GM19351 (cell line): Measurements from ENCODE around the gene APBB2.

Experiments
- ATAC-seq: cut with Tn5 transposase; IDR thresholded peaks from one replicate; pipeline ENCODE4 v1.9.1; 2021; ENCODE audit warnings: mild to moderate bottlenecking, moderate library complexity; ENCODE audit not compliant: unreplicated experiment

APBB2 gene

GRCh38 chr4:40991908-40992307 lies 222.4 kb downstream of the APBB2 start:
- peak; percentile 52 for ATAC-seq

GRCh38 chr4:40990899-40991265 lies 223.5 kb downstream of the APBB2 start:
- no peak for ATAC-seq

- no peak for ATAC-seq
Measured at GRCh38 chr4:40990236-40990898, 224.0 kb downstream of the APBB2 start.

- no peak for ATAC-seq
Measured at GRCh38 chr4:40987151-40987550, 227.2 kb downstream of the APBB2 start.

DNA sequence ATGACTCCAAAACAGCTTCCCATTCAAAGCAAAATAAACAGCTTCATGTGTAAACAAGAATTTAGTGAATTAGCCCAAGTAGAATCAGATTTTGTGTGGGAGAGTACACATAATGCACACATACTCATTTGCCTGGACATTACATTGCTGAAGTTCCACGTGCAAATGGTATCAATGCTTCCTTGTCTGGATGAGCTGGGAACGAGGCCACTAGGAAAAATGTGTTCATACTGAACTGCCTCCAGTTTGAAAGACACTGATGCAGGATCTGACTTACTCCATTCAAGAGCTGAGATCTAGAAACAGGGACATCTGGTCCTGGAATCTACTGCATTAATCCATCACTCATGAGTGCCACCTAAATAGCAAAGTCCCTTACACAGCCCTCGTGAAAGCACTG lies 228.0 kb downstream of the APBB2 start:
- no peak for ATAC-seq

DNA sequence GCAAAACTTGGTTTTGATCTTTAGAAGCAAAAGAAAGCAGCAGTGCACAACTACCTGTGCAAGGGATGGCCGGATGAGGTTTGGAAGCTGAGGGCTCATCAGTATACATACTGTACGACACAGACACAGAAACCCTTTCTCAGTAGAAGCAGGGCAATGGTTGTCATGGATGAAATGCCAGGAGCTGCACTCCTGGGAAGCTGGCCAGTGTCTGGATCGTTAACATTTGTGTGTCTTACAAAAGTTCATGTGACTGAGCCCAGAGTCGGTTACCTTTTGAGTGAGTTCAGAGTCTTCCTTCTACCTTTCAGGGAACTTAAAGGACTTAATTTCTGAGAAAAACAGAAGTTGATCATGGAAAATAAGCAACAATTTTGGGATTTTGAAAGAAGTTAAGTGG lies 230.3 kb downstream of the APBB2 start:
- ATAC-seq: no peak

GRCh38 chr4:40980318-40980883 lies 233.9 kb downstream of the APBB2 start:
- no peak for ATAC-seq

- no peak for ATAC-seq
Measured at GRCh38 chr4:40978548-40978947, 235.8 kb downstream of the APBB2 start.

GRCh38 chr4:40976343-40976742 lies 238.0 kb downstream of the APBB2 start:
- peak; percentile 66 for ATAC-seq

GRCh38 chr4:40972722-40973121 lies 241.6 kb downstream of the APBB2 start:
- ATAC-seq: no peak

DNA sequence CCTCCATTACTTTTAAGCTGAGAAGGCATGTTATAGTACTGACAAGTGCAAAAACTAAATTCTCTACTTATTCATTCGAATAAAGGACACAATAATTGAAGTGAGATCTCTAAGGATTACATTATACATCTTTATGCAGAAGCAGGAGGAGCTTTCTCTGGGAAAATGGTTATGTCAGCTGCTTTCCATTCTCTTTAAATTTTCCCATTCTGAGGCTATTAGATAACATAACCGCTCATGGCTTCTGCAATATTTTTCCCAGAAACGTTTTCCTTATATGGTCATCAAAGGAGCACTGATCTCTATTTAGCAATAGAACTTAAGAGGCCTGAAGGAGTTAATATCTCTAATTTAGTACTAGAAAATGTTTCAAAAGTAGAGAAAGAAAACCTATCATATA lies 243.0 kb downstream of the APBB2 start:
- ATAC-seq: no peak

GRCh38 chr4:40969501-40969900 lies 244.8 kb downstream of the APBB2 start:
- ATAC-seq: no peak

- no peak for ATAC-seq
Measured at GRCh38 chr4:40967550-40967949, 246.8 kb downstream of the APBB2 start.

DNA sequence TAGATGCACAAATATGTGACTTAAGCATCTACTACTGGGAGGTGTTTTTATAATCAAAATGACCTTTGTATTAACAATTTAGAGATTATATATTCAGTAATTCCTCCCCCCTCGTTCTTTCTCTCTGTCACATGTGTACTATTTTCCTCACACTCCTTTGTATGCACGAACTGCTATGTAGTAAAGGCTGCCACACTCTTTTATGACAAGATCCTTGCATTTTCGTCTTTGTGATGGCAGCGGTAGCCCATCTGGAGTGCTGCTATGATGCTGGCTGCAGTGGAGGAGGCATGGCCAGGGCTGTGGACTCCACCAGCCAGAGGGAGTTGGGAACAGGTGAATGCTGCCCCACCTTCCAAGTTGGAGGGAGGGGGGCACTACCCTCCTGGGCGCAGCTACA lies 248.3 kb downstream of the APBB2 start:
- no peak for ATAC-seq

DNA sequence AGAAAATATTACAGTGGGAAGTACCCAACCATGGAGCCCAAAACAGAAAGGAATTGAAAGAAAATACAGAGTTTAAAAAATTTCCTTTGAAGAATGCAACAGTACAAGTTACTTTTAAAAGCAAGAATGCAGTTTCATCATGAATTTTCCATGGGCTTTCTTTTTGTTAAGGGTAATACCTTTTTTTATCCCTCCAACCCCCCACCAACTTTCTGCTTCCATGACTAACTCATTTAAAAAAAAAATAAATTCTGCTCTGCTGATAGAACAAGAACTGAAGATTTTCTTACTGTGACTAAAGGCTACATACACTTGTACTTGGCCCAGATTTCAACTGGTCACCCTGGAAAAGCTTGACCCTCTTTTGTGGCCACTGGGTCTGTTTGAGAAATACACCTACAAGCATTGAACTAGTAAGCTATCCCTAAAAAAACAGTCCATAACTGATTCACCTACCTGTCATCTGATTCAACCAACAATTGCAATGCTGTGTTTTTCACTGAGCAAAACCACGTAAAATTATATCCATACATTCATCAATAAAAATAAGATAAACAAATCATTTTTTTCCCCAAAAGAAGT lies 250.4 kb downstream of the APBB2 start:
- ATAC-seq: no peak

DNA sequence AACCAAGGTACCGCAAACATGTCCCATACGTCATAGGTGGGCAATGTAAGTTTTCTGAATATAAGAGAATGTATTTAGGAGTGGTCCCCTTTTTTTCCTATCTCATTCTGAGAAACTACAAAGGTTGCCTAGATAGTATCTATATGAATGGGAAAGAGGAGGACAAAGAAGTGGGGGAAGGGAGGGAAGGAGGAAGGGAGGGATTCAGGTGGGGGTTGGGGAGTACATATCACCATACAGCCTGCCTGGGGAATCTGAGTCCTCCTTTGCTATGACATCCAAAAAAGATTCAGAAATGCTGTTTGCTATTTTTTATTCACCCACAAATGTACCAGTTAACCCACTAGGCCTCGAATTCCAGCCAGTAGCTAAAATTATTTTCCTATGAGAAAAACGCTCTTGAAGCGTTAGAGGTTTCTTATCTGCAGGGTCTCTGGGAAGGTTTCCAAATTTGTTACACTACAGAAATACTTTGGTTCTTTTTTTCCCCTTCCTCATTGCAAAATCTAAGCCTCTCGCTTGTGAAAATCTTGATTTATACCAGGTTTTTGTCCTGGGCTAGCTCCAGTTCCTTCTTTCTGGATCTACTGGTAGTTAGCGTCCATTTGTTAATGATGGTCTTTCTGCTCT lies 251.7 kb downstream of the APBB2 start:
- no peak for ATAC-seq

DNA sequence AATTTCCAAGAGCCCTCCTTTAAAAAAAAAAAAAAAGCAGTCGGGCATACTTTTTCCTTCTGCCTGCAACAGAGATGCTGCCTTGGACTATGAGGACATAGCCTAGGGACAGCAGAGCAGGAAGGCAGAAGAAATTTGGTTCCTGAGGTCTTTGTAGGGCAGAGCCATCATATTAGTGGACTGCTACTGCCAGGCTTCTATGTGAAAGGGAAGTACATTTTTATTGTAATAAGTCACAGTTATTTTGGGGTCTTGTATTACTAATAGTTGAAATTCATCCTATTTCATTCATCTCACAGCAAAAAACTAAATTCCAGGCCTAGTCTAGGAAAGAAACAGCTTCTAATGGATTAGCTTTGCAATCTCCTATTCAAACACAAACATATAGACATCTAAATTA lies 253.4 kb downstream of the APBB2 start:
- no peak for ATAC-seq

DNA sequence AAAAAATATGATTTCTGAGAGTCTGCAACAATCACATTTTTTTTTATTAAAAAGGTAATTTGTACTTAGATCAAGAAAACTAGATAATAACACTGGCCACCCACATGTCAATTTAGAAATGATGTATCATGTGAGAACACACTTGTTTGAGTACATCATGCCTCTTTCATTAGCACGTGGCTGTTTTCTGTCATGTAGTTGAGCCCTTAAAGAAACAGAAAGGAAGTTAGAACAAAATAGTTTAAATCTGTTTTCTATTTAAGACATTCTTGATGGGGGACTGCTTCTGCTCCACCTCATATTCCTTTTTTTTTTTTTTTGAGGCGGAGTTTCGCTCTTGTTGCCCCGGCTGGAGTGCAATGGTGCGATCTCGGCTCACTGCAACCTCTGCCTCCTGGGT lies 257.1 kb downstream of the APBB2 start:
- no peak for ATAC-seq

DNA sequence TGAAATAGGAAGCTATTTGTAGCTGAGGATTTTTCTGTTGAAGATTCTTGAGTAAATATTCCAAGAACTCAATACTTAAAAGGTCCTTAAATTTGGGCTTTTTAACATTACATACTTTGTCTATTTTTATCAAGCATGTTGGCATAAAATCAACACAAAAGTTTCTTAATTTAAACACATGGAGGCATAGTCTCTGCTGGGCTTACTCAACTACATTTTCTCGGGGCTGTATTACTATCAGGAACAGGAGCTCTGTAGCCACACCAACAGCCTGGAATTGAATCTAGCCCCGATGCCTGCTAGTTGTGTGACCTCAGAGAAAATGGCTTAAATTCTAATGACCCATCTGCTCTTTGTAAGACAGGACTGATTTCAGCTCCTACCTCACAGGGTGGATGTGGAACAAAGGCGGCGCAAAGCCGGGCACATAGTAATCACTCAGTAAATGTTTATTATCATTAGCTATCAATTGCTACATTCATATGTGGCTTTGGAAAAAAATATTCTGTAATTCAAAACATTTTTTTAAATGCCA lies 257.6 kb downstream of the APBB2 start:
- ATAC-seq: no peak

DNA sequence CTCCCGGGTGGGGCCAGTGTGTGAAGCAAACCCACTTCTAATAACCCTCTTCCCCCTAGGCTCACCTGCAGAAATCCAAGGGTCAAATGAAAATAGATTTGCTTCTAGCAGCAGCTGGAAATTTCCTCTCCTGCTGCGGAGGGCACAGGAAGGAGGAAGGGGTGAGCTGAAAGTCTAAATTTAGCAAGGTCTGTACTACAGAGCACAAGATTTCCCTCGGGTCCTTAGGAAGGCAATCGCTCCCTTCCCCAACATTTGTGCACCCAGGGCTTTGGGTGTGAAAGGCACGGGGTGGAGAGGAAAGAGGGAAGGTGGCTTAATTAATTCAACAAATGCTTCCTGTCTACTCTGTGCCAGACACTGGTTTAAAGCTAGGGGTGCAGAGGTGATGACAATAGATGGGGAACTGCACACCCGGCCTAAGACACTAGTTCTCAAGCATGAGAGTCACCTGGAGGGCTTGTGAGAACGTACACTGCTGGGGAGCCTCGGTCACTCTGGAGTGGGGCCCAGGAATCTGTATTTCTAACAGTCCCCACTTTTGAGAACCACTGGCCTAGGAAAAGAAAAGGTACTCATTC lies 260.2 kb downstream of the APBB2 start:
- ATAC-seq: no peak

- no peak for ATAC-seq
Measured at GRCh38 chr4:40953283-40954087, 260.9 kb downstream of the APBB2 start.
